Activated B cell treated with CpG ODN at 0.5 μM for 24 hours (primary cell): ENCODE data around the gene RAB26. TPM values are rescaled to one million over a fixed set of nuclear protein-coding genes. Genes with fewer than 3 reads are reported as not detected.
"Not testable (repeated sequence)": the region's sequence is repeated elsewhere in the genome, so short reads cannot be mapped to it uniquely, and the experiment has no call there.

Experiments
- ATAC-seq: fragments of 200-7000 bp; cut with Tn5 transposase; one replicate; pipeline ENCODE4 v1.10.0; 2021; ENCODE audit warnings: low read depth, mild to moderate bottlenecking, moderate library complexity
- CTCF ChIA-PET: fragments of 350-600 bp; sonication (Branson Sonifier 250); formaldehyde crosslinking; loops from one replicate; lab custom pipeline; 2021; ENCODE audit warnings: antibody characterized with exemption; lab: Charles Lee
- POLR2A ChIA-PET: fragments of 350-600 bp; sonication (Branson Sonifier 250); formaldehyde crosslinking; loops from one replicate; lab custom pipeline; 2021; ENCODE audit warnings: antibody characterized with exemption; lab: Charles Lee
- DNase-seq: peaks from one replicate; pipeline ENCODE4 v3.0.0; 2022
- H3K27ac Mint-ChIP-seq: one replicate; pipeline ENCODE4 v1.8.0; 2020; ENCODE audit warnings: mixed read lengths
- H3K27me3 Mint-ChIP-seq: one replicate; pipeline ENCODE4 v1.8.0; 2021; ENCODE audit warnings: mixed read lengths
- H3K36me3 Mint-ChIP-seq: one replicate; pipeline ENCODE4 v1.8.0; 2021; ENCODE audit warnings: low read depth, mixed read lengths
- H3K4me1 Mint-ChIP-seq: one replicate; pipeline ENCODE4 v1.8.0; 2021; ENCODE audit warnings: mixed read lengths
- H3K4me3 Mint-ChIP-seq: one replicate; pipeline ENCODE4 v1.8.0; 2020; ENCODE audit warnings: mild to moderate bottlenecking, mixed read lengths
- H3K9me3 Mint-ChIP-seq: one replicate; pipeline ENCODE4 v1.8.0; 2020; ENCODE audit warnings: mixed read lengths
- CTCF ChIP-seq: fragments of 200-600 bp; IDR thresholded peaks from one replicate; pipeline ENCODE4 v1.8.0; 2022; ENCODE audit warnings: antibody characterized with exemption, mild to moderate bottlenecking
- intact Hi-C: fragments of 100-400 bp; cut with micrococcal nuclease; formaldehyde crosslinking; loops from one replicate; pipeline ENCODE4 v1.15.1; 2024
- total RNA-seq: library from RNA; stranded (reverse); gene quantifications from 2 replicates; pipeline ENCODE4 v1.2.3, GENCODE V29; 2022

Gene RAB26
- total RNA-seq, 1 donor from 2014 or later: not detected

DNA sequence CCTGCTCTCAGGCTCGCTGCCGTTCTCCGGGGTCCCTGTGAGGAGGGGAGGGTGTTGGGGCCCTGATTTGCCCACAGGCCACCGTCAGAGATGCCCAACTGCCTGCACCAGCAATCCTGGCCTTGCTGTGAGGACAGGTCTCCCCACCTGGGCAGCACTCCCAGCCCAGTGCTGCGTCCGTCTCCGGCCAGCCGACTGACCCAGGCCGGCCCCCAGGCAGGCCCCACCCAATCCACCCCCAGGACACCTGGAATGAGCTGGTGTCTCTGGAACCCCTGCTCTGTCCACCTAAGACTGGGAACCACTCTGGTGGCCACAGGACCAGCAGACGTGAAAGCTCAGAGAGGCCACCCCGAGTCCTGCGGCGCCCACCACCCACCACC is 32.8 kb upstream of the RAB26 start:
- DNase-seq: no peak

GRCh38 chr16:2116428-2116827 is 32.0 kb upstream of the RAB26 start:
- intact Hi-C loops, DNase-seq, ATAC-seq, H3K4me1 Mint-ChIP-seq, CTCF ChIA-PET, H3K27me3 Mint-ChIP-seq, H3K36me3 Mint-ChIP-seq, H3K4me3 Mint-ChIP-seq, H3K27ac Mint-ChIP-seq, POLR2A ChIA-PET, H3K9me3 Mint-ChIP-seq: not testable (repeated sequence)

More for the DNA sequence above, 32.8 kb upstream of the RAB26 start:
- Mint-ChIP-seq H3K27me3 (no peaks in the 10 kb centered on the region), H3K36me3 (peaks cover 18% of the 10 kb centered on the region), H3K4me3 (no peak overlapping the region), H3K4me1 (no peaks in the 10 kb centered on the region), H3K27ac (no peak overlapping the region), H3K9me3 (no peaks in the 10 kb centered on the region)
- POLR2A ChIA-PET: no interaction called here
- CTCF ChIA-PET: no interaction called here
- intact Hi-C loops: no loop called here
- no peak for ATAC-seq
- TF ChIP-seq CTCF: no peak

DNA sequence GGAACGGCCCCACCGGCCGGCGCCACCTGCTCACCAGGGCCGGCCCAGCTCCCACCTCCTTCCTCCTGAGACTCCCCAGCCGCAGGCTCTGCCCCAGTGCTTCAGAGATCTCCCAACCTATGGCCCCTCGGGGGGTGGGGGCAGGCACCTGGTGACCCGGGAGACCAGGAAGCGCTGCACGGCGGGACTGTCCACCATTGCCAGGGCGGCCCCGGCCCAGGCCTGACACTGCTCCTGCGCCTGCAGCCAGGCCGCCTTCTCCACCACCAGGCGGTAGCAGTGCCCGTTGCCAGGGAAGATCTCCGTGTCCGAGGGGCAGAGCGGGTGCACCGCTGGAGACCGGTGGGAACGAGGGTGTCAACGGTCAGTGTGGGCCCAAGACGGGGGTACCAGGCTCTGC is 31.1 kb upstream of the RAB26 start:
- H3K4me1 Mint-ChIP-seq, ATAC-seq, intact Hi-C loops, H3K36me3 Mint-ChIP-seq, POLR2A ChIA-PET, H3K9me3 Mint-ChIP-seq, H3K27ac Mint-ChIP-seq, CTCF ChIA-PET, H3K4me3 Mint-ChIP-seq, DNase-seq, H3K27me3 Mint-ChIP-seq: not testable (repeated sequence)

DNA sequence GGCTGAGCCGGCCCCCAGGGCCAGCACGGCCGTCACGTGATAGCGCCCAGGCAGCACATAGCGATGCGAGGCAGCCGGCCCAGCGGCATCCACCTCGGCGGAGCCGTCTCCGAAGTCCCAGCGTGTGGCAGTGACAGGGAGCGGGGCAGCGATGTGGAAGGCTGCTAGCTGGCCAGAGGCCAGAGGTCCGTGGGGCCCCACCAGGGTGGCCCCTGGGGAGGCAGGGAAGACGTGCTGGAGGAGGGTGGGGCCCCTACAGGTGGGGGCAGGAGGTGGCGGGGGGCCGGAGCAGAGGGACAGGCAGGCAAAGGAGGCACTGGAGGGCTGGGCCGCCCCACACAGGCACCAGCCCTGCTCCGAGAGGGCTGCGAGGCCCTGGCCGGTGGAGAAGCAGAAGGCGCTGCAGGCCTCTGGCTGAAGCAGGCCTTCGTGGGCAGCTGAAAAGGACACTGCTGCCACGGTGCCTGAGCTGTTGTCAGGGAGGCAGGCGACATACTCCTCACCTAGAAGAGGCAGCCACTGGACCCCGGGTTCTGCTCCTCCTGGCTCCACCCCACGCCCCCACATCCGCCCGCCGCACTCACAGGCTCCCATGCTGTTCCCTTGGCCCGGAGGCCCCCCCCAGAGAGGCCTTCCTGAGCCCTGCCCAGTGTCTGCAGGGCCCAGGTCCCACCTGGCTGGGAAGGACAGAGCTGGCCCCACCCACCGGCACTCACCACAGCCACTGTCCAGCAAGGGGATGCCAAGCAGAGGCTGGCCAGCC is 30.3 kb upstream of the RAB26 start:
- DNase-seq, H3K4me1 Mint-ChIP-seq, H3K36me3 Mint-ChIP-seq, CTCF ChIA-PET, ATAC-seq, intact Hi-C loops, H3K9me3 Mint-ChIP-seq, H3K4me3 Mint-ChIP-seq, H3K27ac Mint-ChIP-seq, POLR2A ChIA-PET, H3K27me3 Mint-ChIP-seq: not testable (repeated sequence)

- peaks cover 13% of the 10 kb centered on the region for H3K4me1 Mint-ChIP-seq
- H3K27ac Mint-ChIP-seq, H3K4me3 Mint-ChIP-seq, H3K9me3 Mint-ChIP-seq, H3K27me3 Mint-ChIP-seq, H3K36me3 Mint-ChIP-seq, DNase-seq: not testable (repeated sequence)
- ChIA-PET CTCF (interaction anchor here (1.0 to 1.4 kb wide), 5 partner anchors 19 to 217 kb away, joined by 3 to 11 read pairs (median 3); partner anchors contain the start of gene TRAF7), POLR2A (interaction anchor here (0.6 to 1.7 kb wide), 3 partner anchors 32 to 367 kb away, joined by 3 to 10 read pairs (median 5); partner anchors contain the start of gene TRAF7)
- peak; percentile 58 for ATAC-seq
- intact Hi-C loops: loop anchor here (1.0 to 5.0 kb wide), 2 partner anchors 19 to 74 kb away; partner anchors contain the start of genes NTHL1 and TSC2
Measured at GRCh38 chr16:2121325-2121724, 27.1 kb upstream of the RAB26 start.

GRCh38 chr16:2121853-2122252 is 26.6 kb upstream of the RAB26 start:
- ATAC-seq (no peak), DNase-seq (no peak)
- CTCF ChIA-PET: interaction anchor here (1.0 to 1.4 kb wide), 4 partner anchors 19 to 217 kb away, joined by 3 to 11 read pairs (median 4); no protein-coding TSS in a partner anchor
- H3K27me3 Mint-ChIP-seq: no peaks in the 10 kb centered on the region
- no peak overlapping the region for H3K4me3 Mint-ChIP-seq
- intact Hi-C loops: loop anchor here (1.0 to 5.0 kb wide), 2 partner anchors 18 to 75 kb away; partner anchors contain the start of genes NTHL1 and TSC2
- POLR2A ChIA-PET: interaction anchor here (0.6 to 1.7 kb wide), 2 partner anchors 33 to 366 kb away, joined by 3 to 10 read pairs; partner anchors contain the start of gene TRAF7
- no peaks in the 10 kb centered on the region for H3K9me3 Mint-ChIP-seq
- no peak for TF ChIP-seq CTCF
- H3K4me1 Mint-ChIP-seq: peaks cover 15% of the 10 kb centered on the region
- no peaks in the 10 kb centered on the region for H3K36me3 Mint-ChIP-seq
- no peak overlapping the region for H3K27ac Mint-ChIP-seq

DNA sequence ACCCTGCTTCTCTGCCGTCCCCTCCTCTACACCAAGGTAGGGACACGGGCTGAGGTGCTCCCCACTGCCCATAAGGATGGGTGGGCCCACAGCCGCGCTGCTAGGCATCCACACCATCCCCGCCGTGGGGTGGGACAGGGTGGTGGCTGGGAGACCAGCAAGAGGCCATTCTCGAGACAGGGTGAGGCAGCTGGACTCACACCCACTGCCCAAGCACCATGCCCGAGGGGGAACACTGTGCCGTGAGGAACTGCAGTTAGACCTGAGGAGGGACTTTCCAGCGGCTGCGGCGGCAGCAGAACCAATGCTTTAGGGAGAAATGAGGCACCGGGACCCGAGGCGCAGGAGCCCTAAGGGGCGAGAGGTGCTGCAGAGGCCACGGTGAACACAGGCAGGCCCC is 26.0 kb upstream of the RAB26 start:
- no peaks in the 10 kb centered on the region for H3K27me3 Mint-ChIP-seq
- no peak overlapping the region for H3K27ac Mint-ChIP-seq
- no peak for DNase-seq
- no peak overlapping the region for H3K4me3 Mint-ChIP-seq
- no peaks in the 10 kb centered on the region for H3K36me3 Mint-ChIP-seq
- intact Hi-C loops: loop anchor here (5.0 kb wide), 1 partner anchor 75 kb away; the partner anchor contains the start of genes NTHL1 and TSC2
- POLR2A ChIA-PET: interaction anchor here (1.7 kb wide), 1 partner anchor 32 kb away, joined by 10 read pairs; the partner anchor contains the start of gene TRAF7
- no peaks in the 10 kb centered on the region for H3K9me3 Mint-ChIP-seq
- ATAC-seq: no peak
- CTCF ChIA-PET: no interaction called here
- TF ChIP-seq CTCF: no peak
- peaks cover 18% of the 10 kb centered on the region for H3K4me1 Mint-ChIP-seq

- H3K27me3 Mint-ChIP-seq, H3K4me3 Mint-ChIP-seq, H3K36me3 Mint-ChIP-seq, ATAC-seq, H3K27ac Mint-ChIP-seq, DNase-seq, POLR2A ChIA-PET, H3K9me3 Mint-ChIP-seq: not testable (repeated sequence)
- intact Hi-C loops: loop anchor here (5.0 kb wide), 1 partner anchor 76 kb away; the partner anchor contains the start of genes NTHL1 and TSC2
- CTCF ChIA-PET: interaction anchor here (0.6 kb wide), 1 partner anchor 18 kb away, joined by 3 read pairs; no protein-coding TSS in a partner anchor
- H3K4me1 Mint-ChIP-seq: peaks cover 20% of the 10 kb centered on the region
Measured at GRCh38 chr16:2122934-2123683, 25.3 kb upstream of the RAB26 start.
